HepG2 (cell line): ENCODE results near the gene SIKE1. TPM values are rescaled to one million over a fixed set of nuclear protein-coding genes. Genes with fewer than 3 reads are reported as not detected.

Experiments used
- BRD4 ChIP-seq: sonication (generic); formaldehyde crosslinking; IDR thresholded peaks from 2 replicates; pipeline ENCODE4 v1.4.0; 2020; ENCODE audit warnings: missing genetic modification reagents
- CHD2 ChIP-seq: IDR thresholded peaks from 2 replicates; pipeline ENCODE4 v1.6.1; 2011; ENCODE audit warnings: low read depth, low read length, improper control_type of control experiment
- KAT7 ChIP-seq: IDR thresholded peaks from 2 replicates; pipeline ENCODE4 v1.6.1; 2018; ENCODE audit warnings: borderline replicate concordance, missing compliant biosample characterization
- MIXL1 ChIP-seq: IDR thresholded peaks from 2 replicates; pipeline ENCODE4 v1.6.1; 2016
- ZBTB7B ChIP-seq: sonication (generic); formaldehyde crosslinking; IDR thresholded peaks from 2 replicates; pipeline ENCODE4 v1.4.0; 2020; ENCODE audit warnings: missing genetic modification reagents
- polyA plus RNA-seq, 8 experiments: library from polyadenylated mRNA; depleted of rRNA in 3 of 8; stranded (reverse) in 7 of 8; unstranded in 1 of 8; fragments of >200 nt; fragmentation: Illumina TruSeq in 4 of 8; extraction: Trizol in 4 of 8; gene quantifications; 2 replicates each; pipeline versions ENCODE4 v1.2.1 to v1.2.3, GENCODE V29; 2011 to 2016; ENCODE audit warnings: low read depth in 4 of 8, missing spikeins in 1 of 8, mixed read lengths in 1 of 8; ENCODE audit not compliant: insufficient read depth in 1 of 8
- total RNA-seq, 5 experiments: library from RNA; depleted of rRNA; stranded (reverse); fragments of >200 nt; fragmentation: Illumina TruSeq; extraction: Trizol; gene quantifications; 2 replicates each; pipeline ENCODE4 v1.2.3, GENCODE V29; 2016; ENCODE audit warnings: low read depth in 1 of 5
- TF ChIP-seq, protein P1 (sequence below), 2 experiments: IDR thresholded peaks; 2 replicates each; pipeline ENCODE4 v1.6.1; 2011 to 2012; ENCODE audit warnings: low read length in 2 of 2, borderline replicate concordance in 1 of 2, low read depth in 1 of 2, mild to moderate bottlenecking in 1 of 2, moderate library complexity in 1 of 2
- TF ChIP-seq, protein P2 (sequence below): sonication (generic); formaldehyde crosslinking; IDR thresholded peaks from 2 replicates; pipeline ENCODE4 v1.4.0; 2020; ENCODE audit warnings: missing genetic modification reagents, borderline replicate concordance
- TF ChIP-seq, protein P3 (sequence below): sonication (generic); formaldehyde crosslinking; IDR thresholded peaks from 2 replicates; pipeline ENCODE4 v1.4.0; 2020; ENCODE audit warnings: mild to moderate bottlenecking, missing genetic modification reagents, borderline replicate concordance
- TF ChIP-seq, protein P4 (sequence below): IDR thresholded peaks from 2 replicates; pipeline ENCODE4 v1.6.1; 2016; ENCODE audit warnings: low read depth

The SIKE1 gene
- total and polyA plus RNA-seq, 2 of the 13 experiments (the other 11 are each of a cell fraction or from before 2014, with no cell fraction given): 36.5 to 58.4 TPM

DNA sequence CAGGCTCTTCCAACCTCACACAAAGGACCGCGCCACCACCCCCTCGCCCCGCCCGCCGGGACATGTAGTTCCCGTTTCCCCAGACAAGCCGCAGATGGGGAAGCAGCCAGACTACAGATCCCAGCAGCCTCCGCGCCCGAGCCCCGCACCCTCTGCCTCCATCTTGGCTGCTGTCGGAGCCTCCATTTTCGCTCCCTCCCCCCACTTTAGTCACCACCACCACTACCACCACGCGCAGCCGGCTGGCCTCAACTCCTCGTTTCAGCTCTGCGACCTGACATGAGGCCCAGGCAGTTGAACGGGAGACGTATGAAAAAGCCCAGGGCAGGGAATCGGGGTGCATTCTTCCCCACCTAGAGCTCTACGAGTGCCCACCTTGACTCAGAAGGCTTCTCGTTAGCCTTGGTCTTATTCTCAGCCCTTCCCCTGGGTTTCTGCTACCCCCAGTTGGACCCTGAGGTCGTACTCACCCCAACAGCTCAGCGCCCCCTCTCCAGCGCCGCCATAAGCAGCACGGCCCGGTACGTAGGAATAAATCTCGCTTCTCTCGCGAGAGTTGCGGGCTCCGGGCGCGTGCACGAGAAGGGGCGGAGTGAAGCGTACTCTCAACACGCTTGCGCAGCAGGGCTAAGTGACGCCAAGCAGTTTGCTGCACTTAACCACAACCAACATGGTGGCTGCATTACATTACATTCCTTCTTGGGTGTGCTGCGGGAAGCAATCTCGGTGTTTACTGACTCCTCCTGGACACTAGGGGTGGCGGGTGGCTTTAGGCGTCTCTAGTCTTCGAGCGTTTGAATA, 22.8 kb downstream of the SIKE1 start, which contains the start of gene CSDE1 (continued):
- TF ChIP-seq, protein P1, sequence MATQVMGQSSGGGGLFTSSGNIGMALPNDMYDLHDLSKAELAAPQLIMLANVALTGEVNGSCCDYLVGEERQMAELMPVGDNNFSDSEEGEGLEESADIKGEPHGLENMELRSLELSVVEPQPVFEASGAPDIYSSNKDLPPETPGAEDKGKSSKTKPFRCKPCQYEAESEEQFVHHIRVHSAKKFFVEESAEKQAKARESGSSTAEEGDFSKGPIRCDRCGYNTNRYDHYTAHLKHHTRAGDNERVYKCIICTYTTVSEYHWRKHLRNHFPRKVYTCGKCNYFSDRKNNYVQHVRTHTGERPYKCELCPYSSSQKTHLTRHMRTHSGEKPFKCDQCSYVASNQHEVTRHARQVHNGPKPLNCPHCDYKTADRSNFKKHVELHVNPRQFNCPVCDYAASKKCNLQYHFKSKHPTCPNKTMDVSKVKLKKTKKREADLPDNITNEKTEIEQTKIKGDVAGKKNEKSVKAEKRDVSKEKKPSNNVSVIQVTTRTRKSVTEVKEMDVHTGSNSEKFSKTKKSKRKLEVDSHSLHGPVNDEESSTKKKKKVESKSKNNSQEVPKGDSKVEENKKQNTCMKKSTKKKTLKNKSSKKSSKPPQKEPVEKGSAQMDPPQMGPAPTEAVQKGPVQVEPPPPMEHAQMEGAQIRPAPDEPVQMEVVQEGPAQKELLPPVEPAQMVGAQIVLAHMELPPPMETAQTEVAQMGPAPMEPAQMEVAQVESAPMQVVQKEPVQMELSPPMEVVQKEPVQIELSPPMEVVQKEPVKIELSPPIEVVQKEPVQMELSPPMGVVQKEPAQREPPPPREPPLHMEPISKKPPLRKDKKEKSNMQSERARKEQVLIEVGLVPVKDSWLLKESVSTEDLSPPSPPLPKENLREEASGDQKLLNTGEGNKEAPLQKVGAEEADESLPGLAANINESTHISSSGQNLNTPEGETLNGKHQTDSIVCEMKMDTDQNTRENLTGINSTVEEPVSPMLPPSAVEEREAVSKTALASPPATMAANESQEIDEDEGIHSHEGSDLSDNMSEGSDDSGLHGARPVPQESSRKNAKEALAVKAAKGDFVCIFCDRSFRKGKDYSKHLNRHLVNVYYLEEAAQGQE (IDR thresholded peaks at IDR 0.05; ENCODE audit: borderline replicate concordance in 1 of 2, low read depth in 1 of 2, low read length in 2 of 2): peak in 1 of 2 experiments; percentile 30; a peak in 1 of 4 replicates
- TF ChIP-seq ZBTB7B (CRISPR knock-in tag): no peak
- TF ChIP-seq, protein P2, sequence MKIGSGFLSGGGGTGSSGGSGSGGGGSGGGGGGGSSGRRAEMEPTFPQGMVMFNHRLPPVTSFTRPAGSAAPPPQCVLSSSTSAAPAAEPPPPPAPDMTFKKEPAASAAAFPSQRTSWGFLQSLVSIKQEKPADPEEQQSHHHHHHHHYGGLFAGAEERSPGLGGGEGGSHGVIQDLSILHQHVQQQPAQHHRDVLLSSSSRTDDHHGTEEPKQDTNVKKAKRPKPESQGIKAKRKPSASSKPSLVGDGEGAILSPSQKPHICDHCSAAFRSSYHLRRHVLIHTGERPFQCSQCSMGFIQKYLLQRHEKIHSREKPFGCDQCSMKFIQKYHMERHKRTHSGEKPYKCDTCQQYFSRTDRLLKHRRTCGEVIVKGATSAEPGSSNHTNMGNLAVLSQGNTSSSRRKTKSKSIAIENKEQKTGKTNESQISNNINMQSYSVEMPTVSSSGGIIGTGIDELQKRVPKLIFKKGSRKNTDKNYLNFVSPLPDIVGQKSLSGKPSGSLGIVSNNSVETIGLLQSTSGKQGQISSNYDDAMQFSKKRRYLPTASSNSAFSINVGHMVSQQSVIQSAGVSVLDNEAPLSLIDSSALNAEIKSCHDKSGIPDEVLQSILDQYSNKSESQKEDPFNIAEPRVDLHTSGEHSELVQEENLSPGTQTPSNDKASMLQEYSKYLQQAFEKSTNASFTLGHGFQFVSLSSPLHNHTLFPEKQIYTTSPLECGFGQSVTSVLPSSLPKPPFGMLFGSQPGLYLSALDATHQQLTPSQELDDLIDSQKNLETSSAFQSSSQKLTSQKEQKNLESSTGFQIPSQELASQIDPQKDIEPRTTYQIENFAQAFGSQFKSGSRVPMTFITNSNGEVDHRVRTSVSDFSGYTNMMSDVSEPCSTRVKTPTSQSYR (CRISPR knock-in tag): peak; percentile 91
- TF ChIP-seq MIXL1 (CRISPR knock-in tag): peak; percentile 21; the same call in 1 of the 2 replicates
- peak; percentile 96 for TF ChIP-seq CHD2
- TF ChIP-seq BRD4 (CRISPR knock-in tag): peak; percentile 74
- TF ChIP-seq KAT7 (CRISPR knock-in tag): peak; percentile 42; the same call in 1 of the 2 replicates
- TF ChIP-seq, protein P3, sequence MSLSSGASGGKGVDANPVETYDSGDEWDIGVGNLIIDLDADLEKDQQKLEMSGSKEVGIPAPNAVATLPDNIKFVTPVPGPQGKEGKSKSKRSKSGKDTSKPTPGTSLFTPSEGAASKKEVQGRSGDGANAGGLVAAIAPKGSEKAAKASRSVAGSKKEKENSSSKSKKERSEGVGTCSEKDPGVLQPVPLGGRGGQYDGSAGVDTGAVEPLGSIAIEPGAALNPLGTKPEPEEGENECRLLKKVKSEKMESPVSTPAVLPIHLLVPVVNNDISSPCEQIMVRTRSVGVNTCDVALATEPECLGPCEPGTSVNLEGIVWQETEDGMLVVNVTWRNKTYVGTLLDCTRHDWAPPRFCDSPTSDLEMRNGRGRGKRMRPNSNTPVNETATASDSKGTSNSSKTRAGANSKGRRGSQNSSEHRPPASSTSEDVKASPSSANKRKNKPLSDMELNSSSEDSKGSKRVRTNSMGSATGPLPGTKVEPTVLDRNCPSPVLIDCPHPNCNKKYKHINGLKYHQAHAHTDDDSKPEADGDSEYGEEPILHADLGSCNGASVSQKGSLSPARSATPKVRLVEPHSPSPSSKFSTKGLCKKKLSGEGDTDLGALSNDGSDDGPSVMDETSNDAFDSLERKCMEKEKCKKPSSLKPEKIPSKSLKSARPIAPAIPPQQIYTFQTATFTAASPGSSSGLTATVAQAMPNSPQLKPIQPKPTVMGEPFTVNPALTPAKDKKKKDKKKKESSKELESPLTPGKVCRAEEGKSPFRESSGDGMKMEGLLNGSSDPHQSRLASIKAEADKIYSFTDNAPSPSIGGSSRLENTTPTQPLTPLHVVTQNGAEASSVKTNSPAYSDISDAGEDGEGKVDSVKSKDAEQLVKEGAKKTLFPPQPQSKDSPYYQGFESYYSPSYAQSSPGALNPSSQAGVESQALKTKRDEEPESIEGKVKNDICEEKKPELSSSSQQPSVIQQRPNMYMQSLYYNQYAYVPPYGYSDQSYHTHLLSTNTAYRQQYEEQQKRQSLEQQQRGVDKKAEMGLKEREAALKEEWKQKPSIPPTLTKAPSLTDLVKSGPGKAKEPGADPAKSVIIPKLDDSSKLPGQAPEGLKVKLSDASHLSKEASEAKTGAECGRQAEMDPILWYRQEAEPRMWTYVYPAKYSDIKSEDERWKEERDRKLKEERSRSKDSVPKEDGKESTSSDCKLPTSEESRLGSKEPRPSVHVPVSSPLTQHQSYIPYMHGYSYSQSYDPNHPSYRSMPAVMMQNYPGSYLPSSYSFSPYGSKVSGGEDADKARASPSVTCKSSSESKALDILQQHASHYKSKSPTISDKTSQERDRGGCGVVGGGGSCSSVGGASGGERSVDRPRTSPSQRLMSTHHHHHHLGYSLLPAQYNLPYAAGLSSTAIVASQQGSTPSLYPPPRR (CRISPR knock-in tag): no peak
- TF ChIP-seq, protein P4, sequence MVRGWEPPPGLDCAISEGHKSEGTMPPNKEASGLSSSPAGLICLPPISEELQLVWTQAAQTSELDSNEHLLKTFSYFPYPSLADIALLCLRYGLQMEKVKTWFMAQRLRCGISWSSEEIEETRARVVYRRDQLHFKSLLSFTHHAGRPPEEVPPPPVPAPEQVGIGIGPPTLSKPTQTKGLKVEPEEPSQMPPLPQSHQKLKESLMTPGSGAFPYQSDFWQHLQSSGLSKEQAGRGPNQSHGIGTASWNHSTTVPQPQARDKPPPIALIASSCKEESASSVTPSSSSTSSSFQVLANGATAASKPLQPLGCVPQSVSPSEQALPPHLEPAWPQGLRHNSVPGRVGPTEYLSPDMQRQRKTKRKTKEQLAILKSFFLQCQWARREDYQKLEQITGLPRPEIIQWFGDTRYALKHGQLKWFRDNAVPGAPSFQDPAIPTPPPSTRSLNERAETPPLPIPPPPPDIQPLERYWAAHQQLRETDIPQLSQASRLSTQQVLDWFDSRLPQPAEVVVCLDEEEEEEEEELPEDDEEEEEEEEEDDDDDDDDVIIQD (CRISPR knock-in tag): peak; percentile 53; the same call in 1 of the 2 replicates
- TF ChIP-seq, all 625 proteins: peak for 267
